HG02981 (cell line): ENCODE data around the gene DHRS2.
"Not testable (repeated sequence)": the region's sequence is repeated elsewhere in the genome, so short reads cannot be mapped to it uniquely, and the experiment has no call there.

Source experiments
- ATAC-seq: cut with Tn5 transposase; IDR thresholded peaks from one replicate; pipeline ENCODE4 v1.9.1; 2021; ENCODE audit warnings: mild to moderate bottlenecking, moderate library complexity; ENCODE audit not compliant: unreplicated experiment

The DHRS2 gene

GRCh38 chr14:23675906-23676305 lies 39.7 kb downstream of the DHRS2 start:
- no peak for ATAC-seq

GRCh38 chr14:23681337-23681736 lies 45.2 kb downstream of the DHRS2 start:
- no peak for ATAC-seq

DNA sequence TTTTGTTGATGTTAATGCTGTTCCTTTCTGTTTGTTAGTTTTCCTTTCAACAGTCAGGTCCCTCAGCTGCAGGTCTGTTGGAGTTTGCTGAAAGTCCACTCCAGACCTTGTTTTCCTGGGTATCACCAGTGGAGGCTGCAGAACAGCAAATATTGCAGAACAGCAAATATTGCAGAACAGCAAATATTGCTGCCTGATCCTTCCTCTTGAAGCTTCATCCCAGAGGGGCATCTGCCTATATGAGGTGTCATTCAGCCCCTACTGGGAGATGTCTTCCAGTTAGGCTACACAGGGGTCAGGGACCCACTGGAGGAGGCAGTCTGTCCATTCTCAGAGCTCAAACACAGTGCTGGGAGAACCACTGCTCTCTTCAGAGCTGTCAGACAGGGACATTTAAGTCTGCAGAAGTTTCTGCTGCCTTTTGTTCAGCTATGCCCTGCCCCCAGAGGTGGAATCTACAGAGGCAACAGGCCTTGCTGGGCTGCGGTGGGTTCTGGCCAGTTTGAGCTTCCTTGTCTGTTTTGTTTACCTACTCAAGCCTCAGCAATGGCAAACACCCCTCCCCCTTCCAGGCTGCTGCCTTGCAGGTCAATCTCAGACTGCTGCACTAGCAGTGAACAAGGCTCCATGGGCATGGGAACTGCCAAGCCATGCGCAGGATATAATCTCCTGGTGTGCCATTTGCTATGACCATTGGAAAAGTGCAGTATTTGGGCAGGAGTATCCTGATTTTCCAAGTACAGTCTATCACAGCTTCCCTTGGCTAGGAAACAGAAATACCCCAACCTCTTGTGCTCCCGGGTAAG lies 53.7 kb downstream of the DHRS2 start:
- not testable (repeated sequence) for ATAC-seq

DNA sequence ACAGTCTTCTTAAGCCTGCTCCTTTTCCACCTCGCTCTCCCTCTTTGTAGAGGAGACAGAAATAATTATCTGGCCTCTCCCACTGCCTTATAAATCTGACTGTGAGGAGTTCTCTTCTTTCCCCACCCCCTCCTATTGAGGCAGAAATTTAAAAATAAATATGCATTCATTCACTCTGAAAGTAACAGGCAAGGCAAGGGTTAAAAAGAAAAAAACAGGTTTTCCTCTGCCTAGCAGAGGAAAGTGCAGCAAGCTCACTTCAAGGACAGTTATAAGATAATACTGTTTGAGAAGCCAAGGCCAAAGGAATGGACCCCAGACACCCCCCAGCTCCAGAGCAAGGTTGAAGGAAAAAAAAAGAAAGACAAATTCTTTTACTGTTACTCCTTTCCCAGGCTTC lies 56.3 kb downstream of the DHRS2 start:
- ATAC-seq = no peak

DNA sequence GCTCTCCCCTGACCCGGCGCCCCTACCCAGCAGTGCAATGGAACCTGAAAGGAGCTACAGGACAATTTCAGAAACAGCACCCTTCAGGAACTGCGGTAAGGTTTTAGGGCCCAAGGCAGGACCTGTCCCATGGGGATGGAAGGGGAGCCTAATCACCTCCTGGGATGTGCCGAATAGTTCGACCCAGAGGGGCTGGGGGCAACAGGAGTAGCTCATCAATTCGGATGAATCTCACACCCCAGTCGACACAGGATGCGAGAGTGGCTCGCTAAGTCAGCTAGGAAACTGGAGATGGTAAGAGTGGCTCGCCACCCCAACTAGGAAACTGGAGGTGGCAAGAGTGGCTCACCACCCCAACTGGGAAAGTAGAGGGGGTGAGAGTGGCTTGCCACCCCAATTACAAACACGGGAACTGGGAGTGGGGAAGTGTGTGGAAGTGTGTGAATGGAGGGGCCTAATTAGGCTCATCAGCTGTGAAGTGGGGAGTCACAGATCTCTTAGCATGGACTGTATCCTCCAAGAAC lies 57.1 kb downstream of the DHRS2 start:
- no peak for ATAC-seq

DNA sequence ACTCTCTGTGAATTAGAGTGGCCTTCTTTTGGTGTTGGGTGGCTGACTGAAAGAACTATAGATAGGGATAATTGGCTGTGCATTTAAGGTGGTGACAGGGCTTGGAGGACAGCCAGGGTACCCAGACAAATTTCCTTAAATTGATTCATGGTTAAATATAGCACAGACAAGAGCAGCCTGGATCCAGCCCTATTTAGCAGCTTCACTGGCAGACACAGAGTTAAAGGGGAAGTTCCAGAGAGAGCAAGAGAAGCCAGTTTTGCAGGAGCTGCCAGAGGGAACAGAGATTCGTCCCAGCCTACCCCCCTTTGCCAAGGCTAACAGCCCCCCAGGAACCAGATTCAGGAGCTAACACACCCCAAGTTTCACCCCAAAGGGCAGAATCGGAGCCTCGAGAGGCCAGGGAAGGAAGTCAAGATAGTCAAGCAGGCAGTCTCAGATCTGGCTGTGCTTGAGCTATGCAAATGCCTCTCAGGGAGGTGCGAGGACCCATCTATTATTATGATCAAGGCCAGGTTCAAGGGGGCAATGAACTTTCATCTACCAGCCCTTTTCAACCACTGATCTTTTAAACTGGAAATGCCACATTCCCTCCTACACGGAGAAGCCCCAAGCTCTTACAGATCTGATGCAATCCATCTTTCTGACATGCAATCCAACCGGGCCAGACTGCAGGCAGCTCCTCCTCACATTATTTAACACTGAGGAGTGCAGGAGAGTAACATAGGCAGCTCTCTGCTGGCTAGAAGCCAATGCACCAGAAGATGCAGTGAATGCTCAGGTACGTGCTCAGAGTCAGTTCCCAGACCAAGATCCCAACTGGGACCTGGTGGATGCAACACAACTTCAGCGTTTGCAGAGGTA lies 58.2 kb downstream of the DHRS2 start:
- no peak for ATAC-seq
